Neutrophil (primary cell): ENCODE data around the gene HEXA.

Experiments
- H3K27ac ChIP-seq: fragments of 200-600 bp; sonication (generic); 2 replicates; pipeline ENCODE4 v1.5.1; 2016; ENCODE audit warnings: mild to moderate bottlenecking, moderate library complexity
- H3K27me3 ChIP-seq: fragments of 200-600 bp; sonication (generic); 2 replicates; pipeline ENCODE4 v1.6.0; 2016; ENCODE audit warnings: mild to moderate bottlenecking
- H3K36me3 ChIP-seq: fragments of 200-600 bp; sonication (generic); 2 replicates; pipeline ENCODE4 v1.5.1; 2017
- H3K4me1 ChIP-seq, 2 experiments: fragments of 200-600 bp in 1 of 2; sonication (generic) in 1 of 2; 1 replicate in 1 of 2; 2 replicates in 1 of 2; pipeline versions ENCODE4 v1.5.1 to v1.6.1; 2013 to 2016; ENCODE audit warnings: low read depth in 1 of 2, low read length in 1 of 2, mild to moderate bottlenecking in 1 of 2, moderate library complexity in 1 of 2; ENCODE audit not compliant: control insufficient read depth in 1 of 2, insufficient read depth in 1 of 2
- H3K4me3 ChIP-seq, 2 experiments: fragments of 200-600 bp in 1 of 2; sonication (generic) in 1 of 2; 1 replicate in 1 of 2; 2 replicates in 1 of 2; pipeline ENCODE4 v1.5.1; 2013 to 2016; ENCODE audit warnings: low read depth in 1 of 2, low read length in 1 of 2, mild to moderate bottlenecking in 1 of 2, moderate library complexity in 1 of 2
- H3K9me3 ChIP-seq: fragments of 200-600 bp; sonication (generic); 2 replicates; pipeline ENCODE4 v1.5.1; 2016
- TF ChIP-seq, protein P1 (sequence below): fragments of 200-600 bp; sonication (generic); IDR thresholded peaks from 2 replicates; pipeline ENCODE4 v1.5.1; 2016; ENCODE audit warnings: antibody characterized with exemption

Gene HEXA

DNA sequence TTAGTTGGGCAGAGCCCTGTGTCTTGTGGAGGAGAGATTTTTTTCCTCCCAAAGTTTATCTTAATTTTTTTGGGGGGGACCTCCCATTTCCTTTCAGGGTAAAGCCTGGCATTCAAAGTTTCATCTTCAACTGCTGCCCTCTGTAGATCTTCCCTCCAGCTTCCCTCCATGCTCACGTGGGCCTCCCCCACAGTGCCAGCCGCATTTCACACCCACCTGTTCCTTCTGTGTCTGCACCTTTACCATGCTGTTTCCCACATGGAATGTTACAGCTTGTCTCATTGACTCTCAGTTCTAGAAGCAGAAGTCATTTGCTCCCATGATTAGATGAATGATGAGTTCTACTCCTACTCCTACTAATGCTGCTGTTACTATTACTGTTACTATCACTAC, 62.4 kb downstream of the HEXA start:
- Histone ChIP-seq H3K27me3 (no peaks in the 10 kb centered on the region), H3K9me3 (no peaks in the 10 kb centered on the region), H3K4me1 (no peaks in the 10 kb centered on the region), H3K27ac (no peak overlapping the region), H3K4me3 (no peak overlapping the region), H3K36me3 (no peaks in the 10 kb centered on the region)
- TF ChIP-seq, protein P1, sequence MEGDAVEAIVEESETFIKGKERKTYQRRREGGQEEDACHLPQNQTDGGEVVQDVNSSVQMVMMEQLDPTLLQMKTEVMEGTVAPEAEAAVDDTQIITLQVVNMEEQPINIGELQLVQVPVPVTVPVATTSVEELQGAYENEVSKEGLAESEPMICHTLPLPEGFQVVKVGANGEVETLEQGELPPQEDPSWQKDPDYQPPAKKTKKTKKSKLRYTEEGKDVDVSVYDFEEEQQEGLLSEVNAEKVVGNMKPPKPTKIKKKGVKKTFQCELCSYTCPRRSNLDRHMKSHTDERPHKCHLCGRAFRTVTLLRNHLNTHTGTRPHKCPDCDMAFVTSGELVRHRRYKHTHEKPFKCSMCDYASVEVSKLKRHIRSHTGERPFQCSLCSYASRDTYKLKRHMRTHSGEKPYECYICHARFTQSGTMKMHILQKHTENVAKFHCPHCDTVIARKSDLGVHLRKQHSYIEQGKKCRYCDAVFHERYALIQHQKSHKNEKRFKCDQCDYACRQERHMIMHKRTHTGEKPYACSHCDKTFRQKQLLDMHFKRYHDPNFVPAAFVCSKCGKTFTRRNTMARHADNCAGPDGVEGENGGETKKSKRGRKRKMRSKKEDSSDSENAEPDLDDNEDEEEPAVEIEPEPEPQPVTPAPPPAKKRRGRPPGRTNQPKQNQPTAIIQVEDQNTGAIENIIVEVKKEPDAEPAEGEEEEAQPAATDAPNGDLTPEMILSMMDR: no peak

DNA sequence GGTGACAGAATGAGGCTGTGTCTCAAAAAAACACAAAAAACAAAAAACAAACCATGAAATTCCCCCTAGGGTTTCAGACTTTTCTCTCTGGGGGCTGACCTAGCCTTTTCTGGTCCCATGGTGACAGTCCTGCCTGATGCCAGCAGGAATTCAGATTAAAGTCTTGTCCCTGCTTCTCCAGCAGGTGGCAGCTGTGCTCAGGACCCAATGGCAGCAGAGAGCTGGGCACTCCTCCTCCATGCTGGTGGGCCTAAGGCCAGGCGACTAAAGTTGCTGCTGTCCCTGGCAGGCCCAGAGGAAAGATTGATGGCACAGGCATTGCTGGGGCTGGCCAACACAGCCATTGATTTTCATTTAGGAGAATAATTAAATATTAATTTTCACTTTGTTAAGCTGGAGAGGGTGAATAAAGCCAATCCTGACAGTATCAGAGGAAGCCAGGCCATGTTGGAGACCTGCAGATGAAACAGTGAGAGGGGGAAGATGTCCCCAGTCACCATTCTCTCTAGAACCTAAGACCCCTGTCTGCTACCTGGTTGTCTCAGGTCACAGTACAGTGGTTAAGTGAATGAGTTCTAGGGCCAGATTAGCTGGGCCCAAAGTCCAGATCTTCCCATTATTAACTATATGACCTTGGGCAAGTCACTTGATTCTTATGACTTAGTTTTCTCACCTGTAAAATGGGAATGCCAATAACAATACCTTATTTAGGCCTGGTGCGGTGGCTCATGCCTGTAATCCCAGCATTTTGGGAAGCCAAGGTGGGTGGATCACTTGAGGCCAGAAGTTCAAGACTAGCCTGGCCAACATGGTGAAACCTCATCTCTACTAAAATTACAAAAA, 63.0 kb downstream of the HEXA start:
- H3K36me3 ChIP-seq: no peaks in the 10 kb centered on the region
- H3K27ac ChIP-seq: no peak overlapping the region
- no peak overlapping the region for H3K4me3 ChIP-seq
- no peaks in the 10 kb centered on the region for H3K9me3 ChIP-seq
- H3K27me3 ChIP-seq: no peaks in the 10 kb centered on the region
- TF ChIP-seq, protein P1: peak; percentile 73
- H3K4me1 ChIP-seq: no peaks in the 10 kb centered on the region

DNA sequence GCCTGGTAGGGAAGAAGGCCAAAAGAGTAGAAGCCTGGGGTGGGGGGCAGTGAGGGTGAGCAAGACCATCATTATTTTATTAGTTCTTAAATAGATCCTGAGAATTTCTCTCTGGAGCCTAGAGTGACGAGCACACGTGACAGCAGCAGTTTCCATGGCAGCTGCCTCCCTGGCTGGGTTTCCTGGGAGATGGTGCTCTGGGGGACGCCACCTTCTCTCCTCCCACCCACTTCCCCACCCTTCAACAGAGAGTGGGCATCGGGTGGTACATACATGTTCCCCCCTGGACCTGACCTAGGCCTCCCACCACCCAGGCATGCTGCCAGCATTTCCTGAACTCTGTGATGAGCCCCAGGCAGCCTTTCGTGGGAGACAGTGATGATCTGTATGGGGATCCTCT, 68.8 kb downstream of the HEXA start:
- Histone ChIP-seq H3K27ac (no peak overlapping the region), H3K4me3 (no peak overlapping the region), H3K36me3 (no peaks in the 10 kb centered on the region), H3K4me1 (peaks cover 0 to 10% of the 10 kb centered on the region in 2 experiments), H3K27me3 (no peaks in the 10 kb centered on the region), H3K9me3 (no peaks in the 10 kb centered on the region)
- TF ChIP-seq, protein P1: no peak

DNA sequence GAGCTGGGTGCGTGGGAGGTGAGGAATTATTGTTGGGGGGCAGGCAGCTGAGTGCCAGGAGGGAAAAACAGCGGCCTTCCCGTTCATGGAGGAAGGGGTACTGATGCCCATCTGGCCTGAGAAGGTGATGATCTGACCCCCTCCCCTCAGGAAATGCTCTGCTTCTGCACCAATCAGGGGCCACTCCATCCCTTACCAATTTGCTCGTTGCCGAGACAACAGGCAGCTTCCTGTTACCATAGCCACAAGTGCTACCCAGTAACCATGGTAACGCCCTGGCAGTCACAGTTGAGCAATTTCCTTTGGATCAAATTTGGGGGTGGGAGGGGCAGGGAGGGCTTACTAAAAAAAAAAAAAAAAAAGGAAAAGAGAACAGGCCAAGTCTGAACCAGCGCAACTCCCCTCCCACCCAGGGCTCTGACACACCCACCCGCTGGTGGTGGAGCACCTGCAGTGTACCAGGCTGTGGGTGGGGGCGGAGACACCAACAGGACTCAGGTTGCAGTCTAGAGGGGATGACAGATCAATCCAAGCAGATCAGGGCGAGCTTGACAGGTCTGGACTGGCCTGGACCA, 69.5 kb downstream of the HEXA start:
- TF ChIP-seq, protein P1: no peak
- Histone ChIP-seq H3K36me3 (no peaks in the 10 kb centered on the region), H3K9me3 (no peaks in the 10 kb centered on the region), H3K4me3 (no peak overlapping the region), H3K27me3 (no peaks in the 10 kb centered on the region), H3K27ac (no peak overlapping the region), H3K4me1 (peaks cover 0 to 10% of the 10 kb centered on the region in 2 experiments)

DNA sequence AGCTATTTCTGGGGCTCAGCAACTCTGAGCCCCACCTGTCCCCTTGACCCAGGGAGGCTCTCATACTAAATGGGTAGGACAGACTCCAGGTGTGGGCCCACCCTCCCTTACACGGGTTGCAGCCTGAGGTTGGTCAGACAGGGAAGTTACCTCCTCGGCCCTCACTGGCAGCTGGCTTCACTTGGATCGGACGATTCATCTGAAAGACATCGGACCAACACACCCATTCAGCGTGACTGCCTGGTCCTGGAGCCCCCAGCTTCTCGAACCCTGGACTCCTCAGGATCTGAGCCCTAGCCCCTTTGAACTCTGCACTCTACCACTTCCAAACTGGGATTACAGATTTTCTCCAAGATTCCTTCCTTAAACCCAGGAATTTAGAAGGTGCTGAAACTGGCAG, 71.2 kb downstream of the HEXA start:
- Histone ChIP-seq H3K27me3 (no peaks in the 10 kb centered on the region), H3K4me3 (no peak overlapping the region), H3K36me3 (no peaks in the 10 kb centered on the region), H3K9me3 (no peaks in the 10 kb centered on the region), H3K27ac (no peak overlapping the region), H3K4me1 (peaks cover 0 to 10% of the 10 kb centered on the region in 2 experiments)
- TF ChIP-seq, protein P1: no peak
